K562 (cell line): ENCODE measurements around the gene PTPN18. TPM values are rescaled to one million over a fixed set of nuclear protein-coding genes. Genes with fewer than 3 reads are reported as not detected.

Experiments
- AFF4 ChIP-seq: sonication (generic); formaldehyde crosslinking; IDR thresholded peaks from 2 replicates; pipeline ENCODE4 v1.8.0; 2023; ENCODE audit warnings: mild to moderate bottlenecking, missing genetic modification reagents
- BCLAF1 ChIP-seq, 2 experiments: fragments of 450-650 bp in 1 of 2; IDR thresholded peaks; 2 replicates each; pipeline ENCODE4 v1.6.1; 2011 to 2017; ENCODE audit warnings: low read depth in 2 of 2, antibody characterized with exemption in 1 of 2, borderline replicate concordance in 1 of 2, low read length in 1 of 2, mild to moderate bottlenecking in 1 of 2, mixed read lengths in 1 of 2; ENCODE audit not compliant: control insufficient read depth in 1 of 2
- ERF ChIP-seq: fragments of 450-650 bp; formaldehyde crosslinking; IDR thresholded peaks from 2 replicates; pipeline ENCODE4 v1.4.0; 2020; ENCODE audit warnings: mild to moderate bottlenecking, mixed read lengths
- FOXP4 ChIP-seq: sonication (generic); formaldehyde crosslinking; IDR thresholded peaks from 2 replicates; pipeline ENCODE4 v1.8.0; 2022; ENCODE audit warnings: mild to moderate bottlenecking, missing genetic modification reagents, borderline replicate concordance
- GTF2A2 ChIP-seq: IDR thresholded peaks from 2 replicates; pipeline ENCODE4 v1.6.1; 2016; ENCODE audit warnings: mild to moderate bottlenecking, missing genetic modification characterization, missing compliant biosample characterization
- MBD2 ChIP-seq: sonication (generic); IDR thresholded peaks from 2 replicates; pipeline ENCODE4 v1.6.1; 2016; ENCODE audit warnings: low read depth, borderline replicate concordance
- MCM2 ChIP-seq: fragments of 450-650 bp; IDR thresholded peaks from 2 replicates; pipeline ENCODE4 v1.6.1; 2017; ENCODE audit warnings: low read depth, mild to moderate bottlenecking
- MCM5 ChIP-seq: fragments of 450-650 bp; IDR thresholded peaks from 2 replicates; pipeline ENCODE4 v1.6.1; 2016; ENCODE audit warnings: low read depth
- MTA1 ChIP-seq: fragments of 450-650 bp; IDR thresholded peaks from 2 replicates; pipeline ENCODE4 v1.6.1; 2017; ENCODE audit warnings: borderline replicate concordance
- MYC ChIP-seq, 2 experiments: fragments of 250-450 bp in 1 of 2; sonication (Bioruptor Pico) in 1 of 2; IDR thresholded peaks; 2 replicates each; pipeline versions ENCODE4 v1.5.1 to v1.6.1; 2012 to 2021; ENCODE audit warnings: low read depth in 2 of 2, borderline replicate concordance in 1 of 2, improper control_type of control experiment in 1 of 2, low read length in 1 of 2, mild to moderate bottlenecking in 1 of 2, moderate library complexity in 1 of 2
- PKNOX1 ChIP-seq: fragments of 450-650 bp; IDR thresholded peaks from 2 replicates; pipeline ENCODE4 v1.6.1; 2016
- ZBTB12 ChIP-seq: fragments of 250-450 bp; sonication (Bioruptor Pico); IDR thresholded peaks from 2 replicates; pipeline ENCODE4 v1.4.0; 2020
- ZNF280B ChIP-seq: fragments of 250-450 bp; sonication (Bioruptor Pico); IDR thresholded peaks from 2 replicates; pipeline ENCODE4 v1.5.1; 2021; ENCODE audit warnings: mild to moderate bottlenecking
- ZNF444 ChIP-seq: fragments of 250-450 bp; sonication (Bioruptor Pico); IDR thresholded peaks from 2 replicates; pipeline ENCODE4 v1.4.0; 2020; ENCODE audit warnings: mild to moderate bottlenecking, moderate library complexity
- polyA plus RNA-seq, 8 experiments: library from polyadenylated mRNA; depleted of rRNA in 4 of 8; stranded (reverse) in 5 of 8; unstranded in 3 of 8; fragments of >200 nt; fragmentation: Nextera tagmentation in 2 of 8; fragmentation: Illumina TruSeq in 1 of 8; extraction: Ambion mirVana in 2 of 8; extraction: Trizol in 1 of 8; gene quantifications; 2 replicates each; pipeline versions ENCODE4 v1.2.1 to v1.2.3, GENCODE V29; 2011 to 2014; ENCODE audit warnings: inconsistent platforms in 1 of 8, missing spikeins in 1 of 8
- total RNA-seq, 7 experiments: library from RNA; depleted of rRNA in 6 of 7; stranded (reverse); fragments of >200 nt in 6 of 7; fragmentation: Illumina TruSeq in 2 of 7; extraction: Trizol in 2 of 7; gene quantifications; 2 replicates each; pipeline versions ENCODE4 v1.2.1 to v1.2.3, GENCODE V29; 2011 to 2021; ENCODE audit warnings: low replicate concordance in 1 of 7

The PTPN18 gene
- total and polyA plus RNA-seq, 9 of the 15 experiments (the other 6 are each of a cell fraction or from before 2014, with no cell fraction given), result 11.6 to 90.7 (median 49.6) TPM

- TF ChIP-seq BCLAF1 (IDR thresholded peaks at IDR 0.05; ENCODE audit: borderline replicate concordance in 1 of 2, control insufficient read depth in 1 of 2, low read depth in 2 of 2, low read length in 1 of 2), result no peak
- TF ChIP-seq MCM5, result no peak
- TF ChIP-seq AFF4 (CRISPR knock-in tag), result no peak
- no peak for TF ChIP-seq FOXP4
- TF ChIP-seq ZNF444 (CRISPR knock-in tag), result no peak
- TF ChIP-seq ZBTB12 (CRISPR knock-in tag), result 0 out of 2 replicates have a peak, but pooled peaks have one; percentile 22
- TF ChIP-seq PKNOX1, result peak; percentile 66
- no peak for TF ChIP-seq GTF2A2 (tag)
- no peak; the same call in none of the 2 replicates for TF ChIP-seq MYC (IDR thresholded peaks at IDR 0.05; ENCODE audit: low read depth, low read length)
- no peak for TF ChIP-seq MYC (CRISPR knock-in tag; IDR thresholded peaks at IDR 0.05; ENCODE audit: borderline replicate concordance, low read depth)
- no peak for TF ChIP-seq ZNF280B (CRISPR knock-in tag)
- no peak for TF ChIP-seq MTA1
- no peak for TF ChIP-seq MBD2
- no peak for TF ChIP-seq MCM2
- TF ChIP-seq ERF (CRISPR knock-in tag), result no peak
These were observed 13.8 kb upstream of the PTPN18 start (continued) for GRCh38 chr2:130342020-130342532.
